Mammary epithelial cell (primary cell): Measurements from ENCODE around the gene PRAMEF13.
"Not testable (repeated sequence)": the region's sequence is repeated elsewhere in the genome, so short reads cannot be mapped to it uniquely, and the experiment has no call there.

Experiments
- EZH2 ChIP-seq: IDR thresholded peaks from 2 replicates; pipeline ENCODE4 v1.6.1; 2012; ENCODE audit warnings: low read length, inconsistent platforms, borderline replicate concordance
- TF ChIP-seq, protein P1 (sequence below), 2 donors: IDR thresholded peaks in 1 of 2; conservative IDR thresholded peaks in 1 of 2; 2 replicates each; pipeline ENCODE4 v1.5.1; 2011 to 2012; ENCODE audit warnings: inconsistent platforms in 2 of 2, low read length in 2 of 2, mild to moderate bottlenecking in 2 of 2, control low read depth in 1 of 2, low read depth in 1 of 2; ENCODE audit not compliant: insufficient read depth in 1 of 2; ENCODE audit errors: extremely low read depth in 1 of 2

DNA sequence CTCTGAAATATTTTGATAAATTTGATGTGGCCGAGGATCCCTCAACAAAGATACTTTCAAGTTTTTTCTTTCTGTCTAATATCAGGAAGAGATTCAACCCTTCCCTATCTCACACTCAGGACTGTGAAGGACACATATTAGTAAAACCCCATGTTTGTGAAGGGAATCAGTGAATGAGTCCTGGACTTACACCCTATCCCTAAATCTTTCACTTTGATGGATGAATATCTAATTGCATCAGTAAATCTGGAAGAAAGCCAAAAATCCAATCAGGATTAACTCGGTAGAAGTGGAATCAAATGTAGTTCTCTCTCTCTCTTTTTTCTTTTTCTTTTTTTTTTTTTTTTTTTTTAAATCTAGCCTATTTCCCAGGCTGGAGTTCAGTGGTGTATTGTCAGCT is 29.7 kb downstream of the PRAMEF13 start, which contains the start of gene PRAMEF9:
- TF ChIP-seq, protein P1, sequence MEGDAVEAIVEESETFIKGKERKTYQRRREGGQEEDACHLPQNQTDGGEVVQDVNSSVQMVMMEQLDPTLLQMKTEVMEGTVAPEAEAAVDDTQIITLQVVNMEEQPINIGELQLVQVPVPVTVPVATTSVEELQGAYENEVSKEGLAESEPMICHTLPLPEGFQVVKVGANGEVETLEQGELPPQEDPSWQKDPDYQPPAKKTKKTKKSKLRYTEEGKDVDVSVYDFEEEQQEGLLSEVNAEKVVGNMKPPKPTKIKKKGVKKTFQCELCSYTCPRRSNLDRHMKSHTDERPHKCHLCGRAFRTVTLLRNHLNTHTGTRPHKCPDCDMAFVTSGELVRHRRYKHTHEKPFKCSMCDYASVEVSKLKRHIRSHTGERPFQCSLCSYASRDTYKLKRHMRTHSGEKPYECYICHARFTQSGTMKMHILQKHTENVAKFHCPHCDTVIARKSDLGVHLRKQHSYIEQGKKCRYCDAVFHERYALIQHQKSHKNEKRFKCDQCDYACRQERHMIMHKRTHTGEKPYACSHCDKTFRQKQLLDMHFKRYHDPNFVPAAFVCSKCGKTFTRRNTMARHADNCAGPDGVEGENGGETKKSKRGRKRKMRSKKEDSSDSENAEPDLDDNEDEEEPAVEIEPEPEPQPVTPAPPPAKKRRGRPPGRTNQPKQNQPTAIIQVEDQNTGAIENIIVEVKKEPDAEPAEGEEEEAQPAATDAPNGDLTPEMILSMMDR (conservative IDR thresholded peaks at IDR 0.05 in 1 of 2, IDR thresholded peaks at IDR 0.05 in 1 of 2; ENCODE audit: extremely low read depth in 1 of 2, insufficient read depth in 1 of 2, low read depth in 1 of 2, low read length in 2 of 2), result not testable (repeated sequence)
- TF ChIP-seq EZH2, result not testable (repeated sequence)
